Activated CD8-positive, alpha-beta T cell treated with anti-CD3 and anti-CD28 coated beads for 36 hours (primary cell): ENCODE data around the gene RAC3. TPM values are rescaled to one million over a fixed set of nuclear protein-coding genes. Genes with fewer than 3 reads are reported as not detected.

Source experiments
- ATAC-seq: fragments of 200-7000 bp; cut with Tn5 transposase; one replicate; pipeline ENCODE4 v1.10.0; 2021; ENCODE audit warnings: mild to moderate bottlenecking, moderate library complexity
- CTCF ChIA-PET: fragments of 350-600 bp; sonication (Branson Sonifier 250); formaldehyde crosslinking; loops from one replicate; lab custom pipeline; 2021; ENCODE audit warnings: antibody characterized with exemption; lab: Charles Lee
- POLR2A ChIA-PET: fragments of 350-600 bp; sonication (Branson Sonifier 250); formaldehyde crosslinking; loops from one replicate; lab custom pipeline; 2021; ENCODE audit warnings: antibody characterized with exemption; lab: Charles Lee
- DNase-seq: peaks from one replicate; pipeline ENCODE4 v3.0.0-alpha.2; 2020
- H3K27ac Mint-ChIP-seq: one replicate; pipeline ENCODE4 v1.8.0; 2021; ENCODE audit warnings: mild to moderate bottlenecking, mixed read lengths
- H3K27me3 Mint-ChIP-seq: one replicate; pipeline ENCODE4 v1.8.0; 2021; ENCODE audit warnings: mixed read lengths
- H3K36me3 Mint-ChIP-seq: one replicate; pipeline ENCODE4 v1.8.0; 2021; ENCODE audit warnings: low read depth, mixed read lengths
- H3K4me1 Mint-ChIP-seq: one replicate; pipeline ENCODE4 v1.8.0; 2021; ENCODE audit warnings: low read depth, mixed read lengths
- H3K4me3 Mint-ChIP-seq: one replicate; pipeline ENCODE4 v1.8.0; 2021; ENCODE audit warnings: mild to moderate bottlenecking, moderate library complexity, mixed read lengths
- H3K9me3 Mint-ChIP-seq: one replicate; pipeline ENCODE4 v1.8.0; 2021; ENCODE audit warnings: mixed read lengths
- CTCF ChIP-seq: fragments of 200-600 bp; IDR thresholded peaks from one replicate; pipeline ENCODE4 v1.8.0; 2022; ENCODE audit warnings: antibody characterized with exemption, mild to moderate bottlenecking
- intact Hi-C: fragments of 100-400 bp; cut with micrococcal nuclease; formaldehyde crosslinking; loops from one replicate; pipeline ENCODE4 v1.10.0; 2022
- total RNA-seq, 2 experiments: library from RNA; stranded (reverse); gene quantifications; one replicate each; pipeline ENCODE4 v1.2.3, GENCODE V29; 2021

Gene RAC3
- total RNA-seq, 2 experiments from 2014 or later, result 5.5 to 5.8 TPM

GRCh38 chr17:81986606-81987005 lies 44.9 kb upstream of the RAC3 start:
- Mint-ChIP-seq H3K27ac (no peak overlapping the region), H3K36me3 (peaks cover 8% of the 10 kb centered on the region), H3K4me3 (no peak overlapping the region), H3K4me1 (peaks cover 5% of the 10 kb centered on the region), H3K9me3 (no peaks in the 10 kb centered on the region), H3K27me3 (no peaks in the 10 kb centered on the region)
- POLR2A ChIA-PET, result no interaction called here
- ATAC-seq (no peak), DNase-seq (no peak)
- TF ChIP-seq CTCF, result no peak
- intact Hi-C loops, result no loop called here
- CTCF ChIA-PET, result no interaction called here

- intact Hi-C loops, result no loop called here
- no peaks in the 10 kb centered on the region for H3K9me3 Mint-ChIP-seq
- H3K4me1 Mint-ChIP-seq, result peaks cover 5% of the 10 kb centered on the region
- peaks cover 8% of the 10 kb centered on the region for H3K36me3 Mint-ChIP-seq
- no peak overlapping the region for H3K27ac Mint-ChIP-seq
- no peak for TF ChIP-seq CTCF
- no peaks in the 10 kb centered on the region for H3K27me3 Mint-ChIP-seq
- H3K4me3 Mint-ChIP-seq, result no peak overlapping the region
- DNase-seq, result no peak
- POLR2A ChIA-PET, result interaction anchor here (1.3 kb wide), 1 partner anchor 19 kb away, joined by 3 read pairs; no protein-coding TSS in a partner anchor
- CTCF ChIA-PET, result interaction anchor here (2.7 kb wide), 1 partner anchor 33 kb away, joined by 9 read pairs; no protein-coding TSS in a partner anchor
- no peak for ATAC-seq
These were observed 44.2 kb upstream of the RAC3 start for GRCh38 chr17:81987161-81987770.

- no peak overlapping the region for H3K27ac Mint-ChIP-seq
These were observed 40.4 kb upstream of the RAC3 start for GRCh38 chr17:81990836-81991683.

GRCh38 chr17:81991684-81992305 lies 39.7 kb upstream of the RAC3 start:
- ATAC-seq (no peak), DNase-seq (no peak)
- CTCF ChIA-PET, result interaction anchor here (1.0 to 1.6 kb wide), 3 partner anchors 28 to 32 kb away, joined by 3 to 6 read pairs (median 4); no protein-coding TSS in a partner anchor
- no peaks in the 10 kb centered on the region for H3K4me1 Mint-ChIP-seq
- POLR2A ChIA-PET, result interaction anchor here (1.1 kb wide), 1 partner anchor 13 kb away, joined by 3 read pairs; no protein-coding TSS in a partner anchor
- H3K36me3 Mint-ChIP-seq, result no peaks in the 10 kb centered on the region
- intact Hi-C loops, result no loop called here
- no peak overlapping the region for H3K27ac Mint-ChIP-seq
- H3K9me3 Mint-ChIP-seq, result no peaks in the 10 kb centered on the region
- no peak overlapping the region for H3K4me3 Mint-ChIP-seq
- no peaks in the 10 kb centered on the region for H3K27me3 Mint-ChIP-seq
- TF ChIP-seq CTCF, result no peak

More at GRCh38 chr17:81990836-81991683, 40.4 kb upstream of the RAC3 start:
- TF ChIP-seq CTCF, result no peak
- ChIA-PET CTCF (interaction anchor here (1.4 to 1.6 kb wide), 2 partner anchors 29 to 31 kb away, joined by 4 to 6 read pairs; no protein-coding TSS in a partner anchor), POLR2A (interaction anchor here (1.1 kb wide), 1 partner anchor 13 kb away, joined by 3 read pairs; no protein-coding TSS in a partner anchor)
- H3K36me3 Mint-ChIP-seq, result no peaks in the 10 kb centered on the region
- H3K4me1 Mint-ChIP-seq, result no peaks in the 10 kb centered on the region
- no peaks in the 10 kb centered on the region for H3K9me3 Mint-ChIP-seq
- DNase-seq (no peak), ATAC-seq (no peak)
- intact Hi-C loops, result no loop called here
- H3K27me3 Mint-ChIP-seq, result no peaks in the 10 kb centered on the region
- H3K4me3 Mint-ChIP-seq, result no peak overlapping the region
